GM21381 (cell line): Measurements from ENCODE around the gene CFD.
"Not testable (repeated sequence)": the region's sequence is repeated elsewhere in the genome, so short reads cannot be mapped to it uniquely, and the experiment has no call there.

Experiments
- ATAC-seq: cut with Tn5 transposase; IDR thresholded peaks from one replicate; pipeline ENCODE4 v1.9.1; 2021; ENCODE audit warnings: mild to moderate bottlenecking, moderate library complexity; ENCODE audit not compliant: unreplicated experiment

CFD gene

GRCh38 chr19:825897-826644, 33.4 kb upstream of the CFD start:
- ATAC-seq, result no peak

- ATAC-seq, result no peak
These were observed 32.2 kb upstream of the CFD start for GRCh38 chr19:827314-827709.

- no peak for ATAC-seq
These were observed 31.6 kb upstream of the CFD start, which contains the start of gene AZU1 for GRCh38 chr19:827710-828321. TSS of gene AZU1 (plus strand) at chr19:827837. CDS start at chr19:827847, 10 bp downstream.

- ATAC-seq, result no peak
These were observed 30.2 kb upstream of the CFD start for GRCh38 chr19:829129-829758.

- ATAC-seq, result no peak
These were observed 27.8 kb upstream of the CFD start for GRCh38 chr19:831407-832369.

GRCh38 chr19:834216-834615, 25.2 kb upstream of the CFD start:
- ATAC-seq, result no peak

GRCh38 chr19:835210-835810, 24.2 kb upstream of the CFD start:
- ATAC-seq, result no peak

- ATAC-seq, result no peak
These were observed 18.8 kb upstream of the CFD start, which contains the start of gene PRTN3 for GRCh38 chr19:840519-841206. TSS of gene PRTN3 (plus strand) at chr19:840999. CDS start at chr19:841009, 10 bp downstream.

- not testable (repeated sequence) for ATAC-seq
These were observed 16.7 kb upstream of the CFD start for GRCh38 chr19:842802-843179.

- ATAC-seq, result no peak
These were observed 16.2 kb upstream of the CFD start for GRCh38 chr19:843180-843835.

GRCh38 chr19:843836-844545, 15.5 kb upstream of the CFD start:
- no peak for ATAC-seq

- ATAC-seq, result no peak
These were observed 14.9 kb upstream of the CFD start for GRCh38 chr19:844546-844971.

- no peak for ATAC-seq
These were observed 13.6 kb upstream of the CFD start for GRCh38 chr19:845707-846521.

- ATAC-seq, result no peak
These were observed 11.0 kb upstream of the CFD start for GRCh38 chr19:848386-848921.

- ATAC-seq, result not testable (repeated sequence)
These were observed 10.3 kb upstream of the CFD start for GRCh38 chr19:849195-849594.

GRCh38 chr19:850221-850978, 9.1 kb upstream of the CFD start:
- ATAC-seq, result no peak

GRCh38 chr19:850979-851335, 8.5 kb upstream of the CFD start:
- ATAC-seq, result no peak
